Middle frontal gyrus (tissue), 1 donor: ENCODE measurements around the gene TAP1.

Experiments used
- DNase-seq: peaks from one replicate; pipeline ENCODE4 v3.0.0-alpha.2; 2015; ENCODE audit warnings: low spot score; ENCODE audit errors: extremely low spot score

The TAP1 gene

DNA sequence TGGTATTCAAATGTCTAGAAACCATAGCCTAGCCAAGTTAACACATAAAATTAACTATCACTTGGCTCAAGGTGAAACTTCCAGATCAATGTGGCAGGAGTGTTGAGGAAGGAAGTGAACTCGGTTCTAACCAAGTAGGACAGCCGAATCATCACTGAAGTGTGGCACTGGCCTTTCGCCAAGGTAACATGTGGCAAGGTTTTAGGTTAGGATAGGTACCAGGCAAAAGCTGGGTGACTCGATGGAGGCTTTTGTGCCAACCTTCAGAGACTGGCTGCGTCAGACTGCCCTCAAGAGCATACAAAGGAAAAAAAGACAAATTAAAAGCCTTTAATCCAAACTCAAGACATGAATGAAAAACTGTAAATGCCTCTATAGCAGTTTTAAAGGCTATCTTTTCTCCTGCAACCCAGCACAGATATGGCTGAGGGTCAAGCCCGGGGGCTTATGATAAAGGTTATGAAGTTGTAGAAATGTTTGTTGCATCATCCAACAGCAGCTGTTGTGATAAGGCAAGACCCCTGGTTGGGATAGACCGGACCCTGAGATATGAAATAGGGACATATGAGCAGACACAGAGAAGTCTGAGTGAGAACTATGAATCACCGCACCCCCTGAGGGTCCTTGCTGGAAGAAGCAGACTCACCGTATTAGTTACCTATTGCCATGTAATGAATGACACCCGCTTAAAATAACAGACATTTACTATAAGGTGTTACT lies 12.4 kb upstream of the TAP1 start:
- no peak for DNase-seq

DNA sequence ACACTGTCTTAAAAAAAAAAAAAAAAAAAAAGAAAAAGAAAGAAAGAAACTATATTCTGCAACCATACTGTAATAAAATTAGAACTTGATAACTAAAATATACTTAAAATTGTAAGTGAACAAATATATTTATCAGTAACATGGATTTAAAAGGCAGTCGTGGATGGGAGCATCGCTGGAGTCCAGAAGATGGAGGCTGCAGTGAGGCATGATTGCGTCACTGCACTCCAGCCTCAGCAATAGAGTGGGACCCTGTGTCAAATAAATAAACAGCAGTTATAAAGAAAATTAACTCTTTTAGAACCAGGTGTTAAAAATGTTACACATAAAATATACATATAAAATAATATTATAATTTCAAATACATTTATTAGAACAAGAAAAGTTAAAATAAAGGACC lies 9.2 kb upstream of the TAP1 start:
- DNase-seq = no peak

DNA sequence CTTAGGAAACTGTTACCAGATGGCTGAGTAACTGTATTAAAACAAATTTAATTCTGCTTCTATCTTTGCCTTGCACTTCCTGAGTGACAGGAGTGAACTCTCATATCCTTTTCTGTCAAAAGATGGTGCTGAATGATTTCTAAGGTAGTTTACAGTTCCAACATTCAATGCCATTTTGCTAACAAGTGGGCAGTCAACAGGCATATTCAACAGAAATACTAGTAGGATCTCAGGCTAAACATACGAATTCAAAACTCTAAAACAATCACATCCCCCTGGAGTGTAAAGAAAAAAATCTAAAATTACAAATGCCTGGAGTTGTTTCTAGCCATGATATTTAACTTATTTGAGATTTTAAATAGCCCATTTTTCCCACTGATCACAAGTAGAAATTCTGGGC lies 7.2 kb upstream of the TAP1 start:
- no peak for DNase-seq

DNA sequence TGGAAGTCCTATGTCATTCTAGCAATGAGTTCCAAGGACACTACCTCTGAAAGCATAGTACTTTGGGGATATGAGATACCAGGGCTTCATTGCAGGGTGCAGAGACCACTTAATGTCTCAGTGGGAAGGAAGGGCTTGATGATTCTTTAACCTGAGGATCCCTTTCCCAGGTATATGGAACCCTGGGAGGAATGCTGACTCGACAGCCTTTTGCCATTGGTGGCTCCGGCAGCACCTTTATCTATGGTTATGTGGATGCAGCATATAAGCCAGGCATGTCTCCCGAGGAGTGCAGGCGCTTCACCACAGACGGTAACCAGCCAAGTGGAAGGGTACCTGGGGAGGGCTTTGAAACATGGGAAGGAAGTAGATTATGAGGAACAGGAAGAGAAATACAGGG lies 4.7 kb upstream of the TAP1 start:
- no peak for DNase-seq

DNA sequence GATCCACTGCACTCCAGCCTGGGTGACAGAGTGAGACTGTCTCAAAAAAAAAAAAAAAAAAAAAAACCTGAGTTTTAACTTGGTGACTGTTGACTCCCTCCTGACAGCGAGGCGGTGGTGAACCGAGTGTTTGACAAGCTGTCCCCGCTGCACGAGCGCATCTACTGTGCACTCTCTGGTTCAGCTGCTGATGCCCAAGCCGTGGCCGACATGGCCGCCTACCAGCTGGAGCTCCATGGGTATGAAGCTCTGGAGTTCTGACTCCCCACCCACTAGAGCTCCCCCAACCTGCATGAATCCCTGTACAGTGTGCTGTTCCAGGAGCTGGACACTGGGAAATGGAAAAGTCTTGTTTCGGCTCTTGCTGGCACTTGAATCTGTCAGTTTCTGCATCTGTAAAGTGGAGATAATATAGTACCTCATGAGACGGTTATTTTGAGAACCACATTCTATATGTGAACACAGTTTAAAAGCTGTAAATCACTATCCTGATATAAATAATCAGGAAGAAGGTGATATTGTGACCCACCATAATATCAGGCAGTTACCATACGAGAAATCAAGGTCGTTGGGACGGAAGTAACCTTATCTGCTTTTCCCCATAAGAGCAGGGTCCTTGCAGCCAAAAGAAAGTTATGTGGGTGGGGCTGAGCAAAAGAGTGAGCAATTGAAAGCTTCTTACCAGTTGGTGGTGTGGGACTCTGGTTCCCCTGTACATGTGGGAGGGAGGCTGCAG lies 3.8 kb upstream of the TAP1 start:
- DNase-seq = no peak

DNA sequence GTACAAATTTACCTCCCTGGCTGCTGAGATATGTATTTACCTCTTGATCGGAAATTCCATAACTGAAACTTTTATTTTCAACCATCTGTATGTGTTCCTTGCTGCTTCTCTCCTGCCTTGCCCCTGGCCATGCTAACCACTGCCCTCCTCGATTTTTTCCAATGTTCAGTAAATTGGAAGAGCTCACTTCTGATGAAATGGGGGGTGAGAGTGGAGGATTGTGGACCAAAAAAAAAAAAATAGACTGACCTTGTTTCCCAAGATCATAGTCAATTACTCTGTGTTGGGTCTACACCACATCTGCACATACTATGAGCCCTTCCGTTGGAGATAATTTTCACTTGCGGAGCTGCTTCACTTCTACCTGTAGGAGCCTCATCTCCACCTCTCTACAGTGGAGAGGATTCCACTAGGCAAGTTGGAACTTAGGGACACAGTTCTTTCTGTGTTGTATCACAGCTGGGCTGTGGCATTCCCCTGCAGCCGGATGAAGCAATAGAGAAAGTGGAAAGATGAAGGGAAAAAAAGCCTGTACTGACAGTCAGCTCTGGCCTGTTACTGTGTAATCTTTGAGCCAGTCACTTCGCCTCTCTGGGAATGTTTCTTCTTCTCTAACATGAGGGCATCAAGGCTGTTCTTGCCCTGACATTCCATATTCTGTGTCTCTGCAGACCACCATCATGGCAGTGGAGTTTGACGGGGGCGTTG lies 2.1 kb upstream of the TAP1 start:
- no peak for DNase-seq

DNA sequence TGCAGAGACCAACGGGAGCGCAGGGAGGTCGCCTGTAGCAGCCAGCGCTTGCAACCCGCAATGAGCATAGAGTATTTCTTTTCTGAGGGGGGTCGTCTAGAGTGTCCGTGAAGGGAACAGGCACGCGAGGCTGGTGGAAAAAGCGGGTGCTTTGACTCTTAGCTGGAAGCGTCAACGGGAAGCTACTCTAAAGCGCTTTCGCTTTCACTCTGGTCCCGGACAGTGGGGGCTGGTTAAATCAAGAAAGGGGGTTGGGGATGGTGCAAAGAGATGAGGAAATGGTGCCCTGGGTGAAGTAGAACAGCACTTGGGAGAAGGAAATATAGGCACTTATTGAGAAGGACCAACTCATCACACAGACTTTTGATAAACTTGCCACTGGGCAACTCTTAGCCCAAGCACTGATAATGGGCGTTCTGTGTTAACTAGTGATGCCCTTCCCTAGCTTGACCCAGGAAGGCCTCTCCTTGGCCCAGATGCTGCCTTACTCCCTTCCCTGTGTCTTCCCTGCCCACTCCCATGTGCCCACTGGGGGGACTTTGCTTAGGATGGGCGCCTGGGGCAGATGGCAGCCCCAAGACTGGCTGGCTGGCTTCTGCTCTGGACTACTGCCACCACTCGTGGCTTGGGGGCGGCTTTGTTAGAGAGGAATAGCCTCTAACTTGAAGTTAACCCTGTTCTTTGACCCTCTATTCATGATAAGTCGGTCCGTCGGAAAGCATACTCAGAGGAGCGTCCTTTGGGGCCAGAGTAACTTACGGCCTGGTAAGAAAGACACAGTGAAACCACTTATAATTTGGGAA lies 1.1 kb upstream of the TAP1 start:
- DNase-seq = no peak

DNA sequence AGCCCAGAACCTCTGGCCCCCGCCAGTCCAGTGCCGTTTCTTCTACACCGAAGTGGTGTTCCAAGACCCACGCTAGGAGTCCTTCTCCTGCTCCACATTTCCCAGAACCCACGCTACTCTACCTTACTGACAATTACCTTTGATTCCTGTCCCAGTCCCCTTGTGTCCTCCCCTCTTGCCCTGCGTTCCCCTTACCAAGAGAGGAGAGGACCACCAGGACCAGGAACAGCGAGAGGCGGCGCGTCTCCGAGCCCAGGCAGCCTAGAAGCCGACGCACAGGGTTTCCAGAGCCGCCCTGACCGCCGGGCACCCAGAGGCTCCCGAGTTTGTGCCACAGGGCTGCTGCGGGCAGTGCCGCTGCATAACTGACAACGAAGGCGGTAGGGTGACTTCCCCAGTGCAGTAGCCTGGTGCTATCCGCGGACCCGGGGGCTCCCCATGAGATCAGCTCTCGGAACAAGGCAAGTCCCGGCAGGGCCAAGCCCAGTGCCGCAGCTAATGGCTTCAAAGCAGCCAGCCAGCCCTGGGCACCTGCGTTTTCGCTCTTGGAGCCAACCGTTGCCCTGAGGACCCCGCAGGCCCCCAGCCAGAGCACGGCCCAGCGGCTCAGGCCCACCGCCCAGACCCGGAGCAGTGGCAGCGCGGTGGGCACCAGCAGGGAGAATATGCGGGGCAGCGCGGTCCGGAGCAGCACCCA lies 512 bp downstream of the TAP1 start:
- no peak for DNase-seq

DNA sequence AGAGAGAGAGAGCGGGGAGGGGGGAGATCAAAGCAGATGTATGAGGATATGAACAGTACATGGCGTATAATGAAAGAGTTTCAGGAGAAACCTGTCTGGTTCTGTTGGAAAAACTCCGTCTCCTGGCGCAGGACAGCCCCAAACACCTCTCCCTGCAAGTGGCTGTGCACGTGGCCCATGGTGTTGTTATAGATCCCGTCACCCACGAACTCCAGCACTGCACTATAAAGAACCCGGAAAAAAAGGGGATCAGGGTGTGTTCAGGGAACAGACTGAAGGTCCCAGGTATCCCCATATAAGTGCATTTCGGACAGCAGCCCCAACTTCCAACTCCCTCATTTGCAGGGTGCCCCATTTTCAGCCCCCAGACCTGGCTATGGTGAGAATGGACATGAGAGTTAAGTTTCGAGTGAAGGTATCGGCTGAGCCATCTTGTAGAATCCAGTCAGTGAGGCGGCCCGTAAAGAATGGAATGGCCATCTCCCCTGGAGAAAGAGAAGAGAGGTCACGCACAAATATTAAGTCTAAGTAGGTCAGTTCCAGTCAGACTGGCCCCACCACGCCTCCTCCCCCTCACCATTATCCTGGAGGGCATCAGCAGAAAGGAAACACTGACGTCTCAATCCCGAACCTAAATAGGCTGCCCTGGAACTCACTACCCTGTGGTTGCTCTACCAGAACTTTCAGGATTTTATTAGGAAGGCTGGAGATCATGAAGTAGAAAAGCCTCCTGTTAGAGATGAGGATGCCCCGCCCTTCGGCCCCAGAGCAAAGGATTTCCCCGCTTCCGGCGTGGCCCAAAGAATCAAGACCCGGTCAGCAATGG lies 1.3 kb downstream of the TAP1 start:
- DNase-seq = no peak

DNA sequence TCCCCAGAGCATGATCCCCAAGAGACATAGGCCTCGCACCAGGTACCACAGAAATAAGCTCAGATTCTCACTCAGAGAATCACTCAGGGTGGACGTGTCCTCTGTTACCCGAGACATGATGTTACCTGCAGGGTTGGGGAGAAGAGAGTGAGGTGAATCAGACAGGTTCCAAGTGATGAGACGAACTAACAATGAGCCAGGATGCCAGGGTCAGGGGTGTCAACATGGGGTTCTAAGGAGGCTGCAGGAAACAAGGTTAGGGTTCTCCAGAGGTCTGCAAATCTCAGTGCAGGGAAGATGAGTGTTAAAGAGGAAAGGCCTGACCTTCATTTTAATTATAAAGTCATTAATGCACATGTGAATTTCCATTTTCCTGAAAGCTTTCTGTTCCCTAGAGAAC lies 2.5 kb downstream of the TAP1 start:
- DNase-seq = no peak

DNA sequence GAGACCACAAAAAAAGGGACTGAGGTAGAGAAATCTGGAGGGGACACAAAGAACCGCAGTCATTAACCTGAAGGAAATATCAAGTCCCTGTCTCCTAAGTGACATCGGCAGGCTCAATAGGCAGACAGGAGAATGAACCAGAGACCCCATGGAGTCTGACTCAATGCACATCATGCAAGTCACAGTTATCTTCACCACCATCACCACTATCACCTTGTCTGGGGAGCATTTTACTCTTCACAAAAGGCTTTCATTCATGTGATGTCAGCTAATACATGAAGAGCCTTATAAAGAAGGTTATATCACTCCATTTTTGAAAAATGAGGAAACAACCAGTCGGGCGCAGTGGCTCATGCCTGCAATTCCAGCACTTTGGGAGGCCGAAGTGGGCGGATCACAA lies 4.4 kb downstream of the TAP1 start:
- DNase-seq = no peak

DNA sequence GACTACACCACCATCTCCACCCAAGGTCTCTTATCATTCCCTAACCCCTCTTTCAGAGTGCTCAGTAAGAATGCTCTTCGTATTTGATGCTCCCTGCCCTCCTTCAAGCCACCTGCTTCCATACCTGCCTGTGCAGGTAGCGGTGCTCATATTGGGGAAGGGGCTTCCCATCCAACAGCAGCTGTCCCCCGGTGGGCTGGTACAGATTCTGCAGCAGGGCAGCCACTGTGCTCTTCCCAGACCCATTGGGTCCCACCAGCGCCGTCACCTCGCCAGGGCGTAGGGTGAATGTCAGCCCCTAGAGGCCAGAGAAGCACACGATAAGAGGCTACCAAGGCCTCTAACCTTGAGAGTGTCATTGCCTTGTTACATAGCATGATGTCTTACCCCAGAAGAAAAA lies 5.7 kb downstream of the TAP1 start:
- DNase-seq = no peak

DNA sequence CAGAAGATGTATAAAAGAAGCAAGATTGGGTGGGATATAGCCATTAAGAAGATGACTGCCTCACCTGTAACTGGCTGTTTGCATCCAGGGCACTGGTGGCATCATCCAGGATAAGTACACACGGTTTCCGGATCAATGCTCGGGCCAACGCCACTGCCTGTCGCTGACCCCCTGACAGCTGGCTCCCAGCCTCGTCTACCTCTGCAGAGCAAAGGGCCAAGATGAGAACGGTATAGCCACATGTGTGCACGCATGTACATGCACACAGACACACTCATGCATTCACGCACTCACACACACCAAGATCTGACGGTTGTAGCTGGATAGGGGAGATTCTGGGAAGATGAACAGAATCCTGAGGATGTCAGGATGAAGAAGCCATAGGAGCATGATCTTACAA lies 6.5 kb downstream of the TAP1 start:
- no peak for DNase-seq

DNA sequence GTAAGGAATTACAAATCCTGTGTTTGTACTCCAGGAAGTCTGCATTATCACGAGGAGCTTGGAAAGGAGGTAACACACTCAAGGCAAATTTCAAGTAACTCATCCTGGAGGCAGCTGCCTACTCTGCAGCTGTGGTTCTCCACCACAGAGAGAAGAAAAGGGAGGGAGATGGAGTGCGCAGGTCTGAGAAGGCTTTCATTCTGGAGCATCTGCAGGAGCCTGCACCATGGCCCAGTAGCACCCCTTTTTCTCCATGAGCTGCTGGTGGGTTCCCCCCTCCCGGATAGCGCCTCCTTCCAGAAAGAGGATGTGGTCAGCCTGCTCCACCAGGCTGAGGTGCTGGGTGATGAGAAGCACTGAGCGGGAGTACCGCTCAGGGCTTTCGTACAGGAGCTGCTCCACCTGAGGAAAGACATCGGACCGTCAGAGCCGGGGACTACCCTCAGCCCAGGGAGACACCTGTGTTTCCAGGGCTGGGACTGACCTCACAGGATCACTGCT lies 8.1 kb downstream of the TAP1 start:
- no peak for DNase-seq

DNA sequence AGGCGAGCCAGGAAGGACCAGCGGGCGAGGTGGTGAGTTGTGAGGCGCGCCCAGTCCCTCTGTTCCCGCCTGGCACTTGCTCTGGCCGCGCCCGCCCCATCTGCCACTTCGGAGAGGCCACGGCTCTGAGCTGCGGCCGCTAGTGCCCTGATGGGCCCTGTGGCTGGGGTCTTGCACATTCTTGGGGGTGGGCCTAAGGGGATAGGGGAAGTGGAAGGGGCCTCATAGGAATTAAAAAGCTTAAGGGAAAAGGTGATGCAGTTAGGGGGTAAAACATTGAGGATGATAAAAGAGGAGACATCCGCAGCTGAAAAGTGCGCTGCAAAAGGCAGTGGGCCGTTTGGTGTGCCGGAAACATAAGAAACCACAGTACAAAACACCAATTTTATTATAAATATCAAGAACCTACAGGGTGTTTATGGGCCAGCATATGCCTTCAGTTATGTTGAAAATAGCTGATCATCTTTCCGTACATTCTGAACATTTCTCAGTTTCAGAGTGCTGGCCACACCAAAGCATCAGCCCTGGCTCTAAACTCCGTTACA lies 8.6 kb downstream of the TAP1 start:
- no peak for DNase-seq

DNA sequence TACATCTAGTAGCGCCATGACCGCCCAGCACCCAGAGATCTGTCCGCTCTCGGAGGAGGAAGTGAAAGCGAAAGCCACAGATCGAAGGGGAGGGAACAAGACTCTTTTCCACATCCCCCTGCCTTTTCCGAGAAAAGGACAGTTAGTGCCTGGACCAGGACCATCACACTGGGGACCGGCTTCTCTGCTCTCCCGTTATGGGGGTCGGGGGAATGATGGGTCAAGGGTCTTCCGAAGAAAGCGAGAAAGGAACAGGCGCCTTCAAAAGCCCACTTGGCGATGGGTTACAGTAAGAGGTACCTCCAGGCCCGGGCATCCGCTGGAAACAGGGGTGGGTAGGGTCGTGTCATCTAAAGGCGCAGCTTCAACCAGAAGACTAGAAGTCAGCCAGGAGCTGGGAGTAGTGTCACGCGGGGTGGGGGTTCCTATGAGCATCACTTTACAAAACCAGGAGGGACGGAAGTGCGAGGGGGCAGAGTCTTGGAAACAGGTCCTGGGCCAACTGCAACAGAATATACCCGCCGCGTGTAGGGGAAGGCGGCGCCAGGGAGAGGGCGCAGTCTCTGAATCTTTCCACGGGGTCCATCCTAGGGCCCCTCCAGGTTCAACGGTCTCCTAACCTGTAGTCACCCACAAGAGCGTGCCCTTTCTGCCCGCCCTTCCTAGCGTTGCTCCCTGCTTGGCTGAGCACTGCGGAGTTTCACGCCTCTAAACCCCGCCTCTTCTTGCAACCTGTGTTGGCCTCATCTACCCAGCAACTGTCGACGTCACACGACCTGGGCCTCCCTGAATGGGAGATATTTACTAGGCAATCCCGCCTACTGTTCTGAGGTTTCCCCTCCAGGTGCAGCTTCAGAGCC lies 9.3 kb downstream of the TAP1 start, which contains the start of gene PSMB8:
Gene PSMB8, minus strand, starts transcription at position 69 of the 860 bp plus-strand sequence. Its CDS starts 51 bp downstream, at position 18.
- peak; percentile 82 for DNase-seq

DNA sequence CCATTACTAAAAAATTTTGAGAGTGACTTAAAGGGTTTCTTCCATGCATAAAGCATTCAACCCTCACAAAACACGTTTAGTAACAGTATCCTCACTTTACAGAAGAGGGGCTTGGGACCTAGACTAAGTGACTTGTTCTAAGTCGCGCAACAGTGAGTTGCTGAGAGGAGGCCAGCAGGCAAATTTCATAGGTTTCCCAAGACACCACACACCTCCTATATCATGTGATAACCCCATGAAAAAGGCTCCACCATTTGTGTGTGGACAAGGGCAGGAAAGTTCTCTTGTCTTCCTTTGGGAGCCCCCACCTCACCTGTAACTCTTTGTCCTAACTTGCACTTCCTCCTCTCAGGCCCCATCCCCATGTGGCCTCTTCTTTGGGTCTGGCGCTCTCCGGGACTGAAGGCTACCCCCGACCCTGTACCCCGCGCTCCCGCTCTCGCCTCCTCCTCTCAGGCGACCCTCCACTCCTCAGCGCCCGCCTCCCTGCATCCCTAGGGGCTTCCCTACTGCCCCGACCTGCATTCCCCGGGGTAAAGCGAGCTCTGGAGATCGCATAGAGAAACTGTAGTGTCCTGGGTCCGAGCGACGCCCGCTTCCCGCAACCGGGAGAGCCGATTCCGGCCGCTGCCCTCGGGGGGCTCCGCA lies 10.0 kb downstream of the TAP1 start:
- no peak for DNase-seq

DNA sequence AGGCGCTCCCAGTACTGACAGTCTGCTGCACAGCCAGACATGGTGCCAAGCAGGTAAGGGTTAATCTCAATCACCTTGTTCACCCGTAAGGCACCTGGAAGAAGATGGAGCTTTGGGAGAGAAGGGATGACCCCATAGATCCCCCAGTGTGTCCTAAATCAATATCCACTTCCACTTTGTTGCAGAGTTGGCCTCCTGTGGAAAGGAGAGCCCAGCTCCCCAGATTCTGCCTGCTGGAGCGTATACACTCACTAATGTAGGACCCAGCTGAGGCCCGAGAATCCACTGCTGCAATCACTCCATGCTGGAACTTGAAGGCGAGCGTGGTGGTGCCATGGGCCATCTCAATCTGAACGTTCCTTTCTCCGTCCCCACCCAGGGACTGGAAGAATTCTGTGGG lies 10.8 kb downstream of the TAP1 start:
- no peak for DNase-seq
